HepG2 (cell line): Measurements from ENCODE around the gene MMS19. TPM values are rescaled to one million over a fixed set of nuclear protein-coding genes. Genes with fewer than 3 reads are reported as not detected.

ENCODE experiments used
- ATF7 ChIP-seq, 2 experiments: fragments of 450-650 bp in 1 of 2; sonication (generic) in 1 of 2; formaldehyde crosslinking in 1 of 2; IDR thresholded peaks; 2 replicates each; pipeline versions ENCODE4 v1.4.0 to v1.6.1; 2016 to 2020; ENCODE audit warnings: antibody characterized with exemption in 1 of 2, mild to moderate bottlenecking in 1 of 2, missing genetic modification reagents in 1 of 2
- CAMTA2 ChIP-seq: sonication (generic); formaldehyde crosslinking; IDR thresholded peaks from 2 replicates; pipeline ENCODE4 v1.4.0; 2020; ENCODE audit warnings: mild to moderate bottlenecking, missing genetic modification reagents, borderline replicate concordance
- CBX2 ChIP-seq, 2 experiments: fragments of 200-600 bp in 1 of 2; sonication (generic); formaldehyde crosslinking in 1 of 2; IDR thresholded peaks; 2 replicates each; pipeline versions ENCODE4 v1.7.0 to v1.8.1; 2018 to 2022; ENCODE audit warnings: low read depth in 2 of 2, low read length in 1 of 2, mild to moderate bottlenecking in 1 of 2, missing genetic modification reagents in 1 of 2
- CCDC6 ChIP-seq: sonication (generic); formaldehyde crosslinking; IDR thresholded peaks from 2 replicates; pipeline ENCODE4 v1.8.1; 2022; ENCODE audit warnings: mild to moderate bottlenecking, missing genetic modification reagents, moderate library complexity
- FOXP4 ChIP-seq: sonication (generic); formaldehyde crosslinking; IDR thresholded peaks from 2 replicates; pipeline ENCODE4 v1.4.0; 2020; ENCODE audit warnings: missing genetic modification reagents
- KDM3A ChIP-seq: IDR thresholded peaks from 2 replicates; pipeline ENCODE4 v1.6.1; 2018; ENCODE audit warnings: low read depth, missing compliant biosample characterization
- MIER2 ChIP-seq: IDR thresholded peaks from 2 replicates; pipeline ENCODE4 v1.6.1; 2016; ENCODE audit warnings: missing biosample characterization, missing genetic modification reagents
- NFYC ChIP-seq: IDR thresholded peaks from 2 replicates; pipeline ENCODE4 v1.6.1; 2016; ENCODE audit warnings: missing genetic modification reagents, missing compliant biosample characterization
- NR0B2 ChIP-seq: sonication (generic); formaldehyde crosslinking; IDR thresholded peaks from 2 replicates; pipeline ENCODE4 v1.4.0; 2020; ENCODE audit warnings: mild to moderate bottlenecking, missing genetic modification reagents
- PBX2 ChIP-seq: IDR thresholded peaks from 2 replicates; pipeline ENCODE4 v1.6.1; 2016; ENCODE audit warnings: control low read depth
- PCBP1 ChIP-seq: fragments of 200-400 bp; formaldehyde crosslinking; IDR thresholded peaks from 2 replicates; pipeline ENCODE4 v1.6.1; 2017; ENCODE audit warnings: mild to moderate bottlenecking, low read depth, low read length, borderline replicate concordance
- RBAK ChIP-seq: sonication (generic); formaldehyde crosslinking; IDR thresholded peaks from 2 replicates; pipeline ENCODE4 v1.5.1; 2020; ENCODE audit warnings: mild to moderate bottlenecking, missing genetic modification reagents
- SRY ChIP-seq: sonication (generic); formaldehyde crosslinking; IDR thresholded peaks from 2 replicates; pipeline ENCODE4 v1.8.0; 2022; ENCODE audit warnings: mild to moderate bottlenecking, missing genetic modification reagents
- TERF1 ChIP-seq: sonication (generic); formaldehyde crosslinking; IDR thresholded peaks from 2 replicates; pipeline ENCODE4 v1.8.0; 2022; ENCODE audit warnings: mild to moderate bottlenecking, missing genetic modification reagents, moderate library complexity
- TSC22D2 ChIP-seq: sonication (generic); formaldehyde crosslinking; IDR thresholded peaks from 2 replicates; pipeline ENCODE4 v1.5.1; 2020; ENCODE audit warnings: missing genetic modification reagents, mild to moderate bottlenecking, borderline replicate concordance
- ZBTB7B ChIP-seq: sonication (generic); formaldehyde crosslinking; IDR thresholded peaks from 2 replicates; pipeline ENCODE4 v1.4.0; 2020; ENCODE audit warnings: missing genetic modification reagents
- ZFAT ChIP-seq: sonication (generic); formaldehyde crosslinking; conservative IDR thresholded peaks from 2 replicates; pipeline ENCODE4 v1.8.1; 2023; ENCODE audit warnings: missing genetic modification reagents, inconsistent platforms
- ZNF230 ChIP-seq: sonication (generic); formaldehyde crosslinking; IDR thresholded peaks from 2 replicates; pipeline ENCODE4 v1.4.0; 2020; ENCODE audit warnings: mild to moderate bottlenecking, missing genetic modification reagents
- ZNF234 ChIP-seq: sonication (generic); formaldehyde crosslinking; conservative IDR thresholded peaks from 2 replicates; pipeline ENCODE4 v1.5.1; 2020; ENCODE audit warnings: mild to moderate bottlenecking, missing genetic modification reagents
- ZNF354B ChIP-seq: sonication (generic); formaldehyde crosslinking; IDR thresholded peaks from 2 replicates; pipeline ENCODE4 v1.8.0; 2022; ENCODE audit warnings: mild to moderate bottlenecking, missing genetic modification reagents
- ZNF678 ChIP-seq: sonication (generic); formaldehyde crosslinking; IDR thresholded peaks from 2 replicates; pipeline ENCODE4 v1.4.0; 2020; ENCODE audit warnings: mild to moderate bottlenecking, missing genetic modification reagents
- ZNF713 ChIP-seq: sonication (generic); formaldehyde crosslinking; IDR thresholded peaks from 2 replicates; pipeline ENCODE4 v1.4.0; 2020; ENCODE audit warnings: mild to moderate bottlenecking, missing genetic modification reagents
- ZNF724P ChIP-seq: sonication (generic); formaldehyde crosslinking; IDR thresholded peaks from 2 replicates; pipeline ENCODE4 v1.8.0; 2022; ENCODE audit warnings: missing genetic modification reagents, borderline replicate concordance
- ZUFSP ChIP-seq: sonication (generic); formaldehyde crosslinking; IDR thresholded peaks from 2 replicates; pipeline ENCODE4 v1.9.0; 2021; ENCODE audit warnings: missing genetic modification reagents, mild to moderate bottlenecking, borderline replicate concordance
- polyA plus RNA-seq, 8 experiments: library from polyadenylated mRNA; depleted of rRNA in 3 of 8; stranded (reverse) in 7 of 8; unstranded in 1 of 8; fragments of >200 nt; fragmentation: Illumina TruSeq in 4 of 8; extraction: Trizol in 4 of 8; gene quantifications; 2 replicates each; pipeline versions ENCODE4 v1.2.1 to v1.2.3, GENCODE V29; 2011 to 2016; ENCODE audit warnings: low read depth in 4 of 8, missing spikeins in 1 of 8, mixed read lengths in 1 of 8; ENCODE audit not compliant: insufficient read depth in 1 of 8
- total RNA-seq, 5 experiments: library from RNA; depleted of rRNA; stranded (reverse); fragments of >200 nt; fragmentation: Illumina TruSeq; extraction: Trizol; gene quantifications; 2 replicates each; pipeline ENCODE4 v1.2.3, GENCODE V29; 2016; ENCODE audit warnings: low read depth in 1 of 5

MMS19 gene
- total and polyA plus RNA-seq, 2 of the 13 experiments (the other 11 are each of a cell fraction or from before 2014, with no cell fraction given) = 76.4 to 107 TPM

- TF ChIP-seq FOXP4 (CRISPR knock-in tag) (no peak), TERF1 (CRISPR knock-in tag) (no peak), ZNF230 (CRISPR knock-in tag) (no peak), MIER2 (CRISPR knock-in tag) (no peak; the same call in 1 of the 2 replicates), NFYC (no peak), ZNF234 (CRISPR knock-in tag) (no peak), ZBTB7B (no peak), PBX2 (CRISPR knock-in tag) (peak; percentile 57; the same call in 1 of the 2 replicates), NR0B2 (CRISPR knock-in tag) (no peak), ZNF724P (CRISPR knock-in tag) (no peak), CCDC6 (CRISPR knock-in tag) (no peak), CBX2 (IDR thresholded peaks at IDR 0.05; ENCODE audit: low read depth, low read length) (no peak), CBX2 (CRISPR knock-in tag; IDR thresholded peaks at IDR 0.05; ENCODE audit: low read depth) (no peak), SRY (no peak), PCBP1 (no peak), KDM3A (peak; percentile 53; the same call in 1 of the 2 replicates), ZUFSP (CRISPR knock-in tag) (no peak), ATF7 (IDR thresholded peaks at IDR 0.05) (peak; percentile 38; the same call in 1 of the 2 replicates), ATF7 (CRISPR knock-in tag; IDR thresholded peaks at IDR 0.05) (no peak), TSC22D2 (CRISPR knock-in tag) (no peak), ZFAT (CRISPR knock-in tag) (no peak), ZNF354B (CRISPR knock-in tag) (no peak), ZNF713 (CRISPR knock-in tag) (no peak), RBAK (CRISPR knock-in tag) (no peak), CAMTA2 (CRISPR knock-in tag) (no peak), ZNF678 (CRISPR knock-in tag) (no peak)
These were observed 34.7 kb downstream of the MMS19 start (continued) for GRCh38 chr10:97463363-97464132.
